ENCODE results near the gene CCDC90B. TPM values are rescaled to one million over a fixed set of nuclear protein-coding genes. Genes with fewer than 3 reads are reported as not detected.

CCDC90B gene
- total RNA-seq, 1 experiment from 2014 or later: 48.9 TPM

- ChIA-PET CTCF (interaction anchor here (0.6 to 1.8 kb wide), 13 partner anchors 7 to 552 kb away, joined by 3 to 8 read pairs (median 4); partner anchors contain the start of gene PRCP), POLR2A (interaction anchor here (0.9 kb wide), 1 partner anchor 36 kb away, joined by 3 read pairs; the partner anchor contains the start of gene CCDC90B)
- H3K27ac Mint-ChIP-seq: no peak overlapping the region
- no peaks in the 10 kb centered on the region for H3K36me3 Mint-ChIP-seq
- H3K4me1 Mint-ChIP-seq: no peaks in the 10 kb centered on the region
- no peak overlapping the region for H3K4me3 Mint-ChIP-seq
- H3K27me3 Mint-ChIP-seq (ENCODE audit: low read depth): no peaks in the 10 kb centered on the region
- ATAC-seq: no peak
- H3K9me3 Mint-ChIP-seq: no peaks in the 10 kb centered on the region
- no peak for DNase-seq (ENCODE audit: low spot score)
- TF ChIP-seq PREB (CRISPR knock-in tag; IDR thresholded peaks at IDR 0.05; ENCODE audit: borderline replicate concordance) (no peak), ZNF281 (CRISPR knock-in tag; IDR thresholded peaks at IDR 0.05) (no peak), MXD4 (CRISPR knock-in tag; IDR thresholded peaks at IDR 0.05; ENCODE audit: borderline replicate concordance) (no peak), JUN (CRISPR knock-in tag; IDR thresholded peaks at IDR 0.05) (no peak), PRRX2 (CRISPR knock-in tag; IDR thresholded peaks at IDR 0.05) (no peak), ERG (CRISPR knock-in tag; IDR thresholded peaks at IDR 0.05) (no peak), KAT7 (CRISPR knock-in tag; IDR thresholded peaks at IDR 0.05; ENCODE audit: borderline replicate concordance) (no peak), EMX1 (CRISPR knock-in tag; IDR thresholded peaks at IDR 0.05) (no peak), SMAD4 (CRISPR knock-in tag; IDR thresholded peaks at IDR 0.05) (no peak), CREB1 (CRISPR knock-in tag; IDR thresholded peaks at IDR 0.05) (no peak), RORB (CRISPR knock-in tag; IDR thresholded peaks at IDR 0.05) (no peak), HMGXB4 (CRISPR knock-in tag; IDR thresholded peaks at IDR 0.05) (no peak), IRF1 (CRISPR knock-in tag; IDR thresholded peaks at IDR 0.05) (no peak), E2F5 (CRISPR knock-in tag; IDR thresholded peaks at IDR 0.05) (no peak)
Observed at GRCh38 chr11:83249445-83249844, 36.7 kb downstream of the CCDC90B start.

- Mint-ChIP-seq H3K4me3 (no peak overlapping the region), H3K36me3 (no peaks in the 10 kb centered on the region), H3K27me3 (ENCODE audit: low read depth) (no peaks in the 10 kb centered on the region), H3K9me3 (no peaks in the 10 kb centered on the region), H3K27ac (no peak overlapping the region), H3K4me1 (no peaks in the 10 kb centered on the region)
- DNase-seq (ENCODE audit: low spot score) (peak; percentile 45), ATAC-seq (peak; percentile 99)
- ChIA-PET CTCF (no interaction called here), POLR2A (no interaction called here)
- TF ChIP-seq TP53 (CRISPR knock-in tag; IDR thresholded peaks at IDR 0.05) (no peak), ZNF396 (CRISPR knock-in tag; IDR thresholded peaks at IDR 0.05; ENCODE audit: borderline replicate concordance) (no peak), JUN (CRISPR knock-in tag; IDR thresholded peaks at IDR 0.05) (no peak), SMAD4 (CRISPR knock-in tag; IDR thresholded peaks at IDR 0.05) (no peak), ZNF532 (CRISPR knock-in tag; IDR thresholded peaks at IDR 0.05; ENCODE audit: borderline replicate concordance) (no peak), CTCF (IDR thresholded peaks at IDR 0.05) (peak; percentile 54), MYBL2 (CRISPR knock-in tag; IDR thresholded peaks at IDR 0.05) (no peak)
Observed at GRCh38 chr11:83241291-83241946, 44.7 kb downstream of the CCDC90B start.

Data from WTC11 (cell line).